Non-pigmented ciliary epithelial cell (primary cell): ENCODE data around the gene CCDC92B.
"Not testable (repeated sequence)": the region's sequence is repeated elsewhere in the genome, so short reads cannot be mapped to it uniquely, and the experiment has no call there.

Experiments used
- DNase-seq: peaks from one replicate; pipeline ENCODE4 v3.0.0-alpha.2; 2010; ENCODE audit warnings: low read depth

Gene CCDC92B

DNA sequence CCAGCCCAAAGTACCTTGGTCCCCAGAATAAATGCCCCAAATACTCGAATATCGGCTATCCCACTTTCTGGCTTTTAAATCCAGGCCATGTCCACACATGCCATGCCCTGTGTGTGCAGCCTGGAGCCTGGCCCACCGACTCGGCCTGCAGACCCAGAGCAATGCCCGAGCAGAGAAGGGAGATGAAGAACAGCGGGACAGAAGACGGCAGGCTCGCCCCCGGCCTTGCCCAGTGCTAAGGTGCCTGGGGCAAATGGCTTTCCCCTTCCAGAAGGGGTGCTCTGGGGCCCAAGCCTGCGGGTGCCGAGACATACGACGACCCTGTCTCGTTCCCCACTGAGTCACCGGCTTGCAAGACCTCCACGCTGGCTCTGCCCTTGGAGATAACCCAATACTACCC lies 45.8 kb downstream of the CCDC92B start:
- no peak for DNase-seq

DNA sequence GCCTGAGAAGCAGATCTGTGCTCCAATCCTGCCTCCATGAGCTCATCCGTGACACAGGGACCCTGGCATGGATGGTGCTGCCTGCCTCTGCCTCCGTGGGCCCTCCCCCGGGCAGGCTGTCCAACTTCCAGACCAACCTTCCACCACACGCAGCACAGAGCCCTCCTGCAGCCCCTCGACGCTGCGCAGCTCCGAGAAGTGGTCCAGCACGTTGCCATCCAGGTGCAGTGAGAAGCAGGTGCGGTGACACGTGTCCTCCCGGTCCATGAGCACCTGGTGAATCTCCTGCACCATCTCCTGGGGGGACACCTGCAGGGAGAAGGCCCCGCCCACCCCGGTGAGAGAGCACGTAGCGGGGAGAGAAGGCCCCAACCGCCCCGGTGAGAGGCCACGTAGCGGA lies 46.3 kb downstream of the CCDC92B start:
- DNase-seq = no peak

DNA sequence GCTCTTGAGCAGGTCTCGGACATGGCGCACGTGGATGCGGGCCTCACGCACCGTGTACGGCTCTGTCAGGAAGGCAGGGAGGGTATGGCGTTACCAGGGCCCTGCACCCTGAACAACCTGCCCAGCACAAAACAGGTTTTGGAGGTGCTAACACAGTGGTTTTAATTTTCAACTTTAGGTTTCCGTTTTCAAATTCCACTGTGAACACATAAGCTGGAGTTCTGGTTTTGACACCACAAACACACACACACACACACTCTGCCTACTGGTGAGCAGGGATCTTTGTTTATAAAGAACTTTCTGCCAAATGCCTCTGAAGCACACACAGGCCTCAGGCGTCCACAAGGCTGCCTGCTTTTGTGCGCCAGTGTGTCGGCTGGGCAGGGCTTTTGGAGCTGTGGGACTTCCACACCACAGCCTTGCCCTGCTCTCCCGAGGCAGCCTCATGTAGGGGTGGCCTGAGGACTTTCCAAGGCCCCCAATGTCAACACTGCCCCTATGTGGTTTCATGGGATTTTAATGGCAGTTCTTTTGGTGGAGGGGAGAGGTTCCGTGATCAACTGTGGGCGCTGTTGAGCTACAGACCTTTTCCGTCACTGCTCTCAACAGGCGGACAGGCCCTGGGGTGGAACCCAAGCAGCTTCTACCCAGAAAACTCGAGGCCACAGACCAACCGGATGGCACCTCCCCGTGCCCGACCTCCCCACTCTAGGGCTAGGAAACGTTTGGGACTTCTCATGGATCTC lies 47.3 kb downstream of the CCDC92B start:
- DNase-seq = no peak

DNA sequence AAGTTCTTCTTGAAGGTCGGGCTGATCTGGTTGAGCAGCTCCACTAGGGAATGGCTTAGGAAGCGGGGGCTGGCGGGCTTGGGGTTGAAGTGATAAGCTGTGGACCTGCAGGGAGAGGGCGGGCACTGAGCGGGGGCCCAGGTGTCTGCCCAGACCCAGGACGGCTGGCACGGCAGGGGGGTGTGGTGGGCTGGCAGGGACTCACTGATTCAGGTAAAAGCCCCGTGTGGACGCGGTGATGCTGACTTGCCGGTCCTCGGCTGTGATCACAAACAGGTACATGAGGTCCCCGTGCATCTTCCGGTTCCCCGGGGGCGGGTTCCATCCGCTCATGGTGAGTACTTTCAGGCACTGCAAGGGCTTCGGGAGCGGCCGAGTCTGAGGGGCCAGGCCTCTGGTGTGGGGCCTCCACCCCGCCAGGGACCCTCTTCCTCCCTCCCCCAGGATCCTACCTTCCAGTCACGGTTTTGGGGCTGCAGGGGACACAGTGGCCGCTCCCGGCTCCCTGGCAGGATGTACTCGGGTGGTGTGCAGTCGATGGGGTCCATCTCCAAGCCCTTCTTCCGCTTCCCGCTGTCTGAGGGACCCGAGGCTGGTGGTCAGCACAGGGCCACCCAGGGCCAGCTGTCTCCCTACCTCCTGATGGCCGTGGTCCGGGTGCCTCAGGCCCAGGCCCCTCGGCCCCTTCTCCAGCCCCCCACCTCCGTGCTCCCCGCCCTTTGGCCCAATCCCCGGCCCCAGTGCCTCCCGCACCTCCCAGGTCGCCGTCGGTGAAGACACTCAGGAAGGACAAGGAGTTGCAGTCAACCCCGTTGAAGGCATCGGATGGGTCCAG lies 48.1 kb downstream of the CCDC92B start:
- no peak for DNase-seq

DNA sequence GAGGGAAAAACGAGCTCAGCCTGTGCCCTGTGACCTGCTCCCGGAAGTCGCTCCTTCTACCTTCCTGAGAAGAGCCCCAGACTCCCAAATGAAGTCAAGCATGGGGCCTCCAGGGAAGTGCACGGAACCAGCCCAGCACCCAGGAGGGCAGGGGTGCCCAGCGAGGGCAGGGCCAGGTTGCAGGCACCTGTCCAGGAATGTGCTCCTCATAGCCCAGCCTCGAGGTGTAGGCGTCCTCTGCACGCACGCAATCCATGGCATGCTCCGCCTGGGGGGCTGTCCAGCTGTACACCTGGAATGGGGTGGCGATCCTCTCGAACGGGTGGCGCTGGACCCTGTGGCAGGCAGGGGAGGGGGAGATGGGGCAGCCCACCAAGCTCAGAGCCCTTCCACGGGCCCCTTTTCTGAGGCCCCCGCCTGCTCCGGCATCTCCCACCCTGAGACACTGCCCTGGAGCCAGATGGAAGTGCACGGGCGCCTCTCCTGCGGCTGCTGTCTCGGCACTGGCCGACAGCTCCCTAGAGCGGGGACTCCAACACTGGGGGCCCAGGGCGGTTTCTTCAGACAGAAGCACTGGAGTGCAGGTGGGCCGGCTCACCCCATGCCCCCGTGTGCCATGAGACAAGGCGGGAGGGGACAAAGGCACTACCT lies 48.8 kb downstream of the CCDC92B start:
- no peak for DNase-seq

DNA sequence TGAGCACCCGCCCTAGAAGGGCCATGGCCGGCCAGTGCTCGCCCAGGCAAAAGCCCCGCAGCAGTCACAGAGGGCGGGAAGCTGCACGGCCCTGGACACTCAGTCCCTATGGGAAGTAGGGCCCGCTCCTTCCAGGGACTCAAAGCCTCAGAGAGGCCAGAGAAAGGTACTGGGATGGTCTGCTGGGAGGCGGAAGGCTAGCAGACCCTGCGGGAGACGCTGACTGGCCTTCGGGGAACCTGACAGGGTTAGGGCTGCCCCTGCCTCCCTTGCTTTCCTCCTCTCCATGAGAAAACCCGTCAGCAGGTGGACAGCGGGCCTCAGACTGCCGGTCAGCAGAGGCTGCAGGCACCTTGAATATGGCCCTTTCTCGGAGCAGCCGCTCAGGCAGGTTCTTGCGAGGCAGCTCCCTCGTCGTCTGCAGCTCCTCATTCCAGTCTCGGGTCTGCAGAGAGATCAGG lies 49.4 kb downstream of the CCDC92B start:
- no peak for DNase-seq

DNA sequence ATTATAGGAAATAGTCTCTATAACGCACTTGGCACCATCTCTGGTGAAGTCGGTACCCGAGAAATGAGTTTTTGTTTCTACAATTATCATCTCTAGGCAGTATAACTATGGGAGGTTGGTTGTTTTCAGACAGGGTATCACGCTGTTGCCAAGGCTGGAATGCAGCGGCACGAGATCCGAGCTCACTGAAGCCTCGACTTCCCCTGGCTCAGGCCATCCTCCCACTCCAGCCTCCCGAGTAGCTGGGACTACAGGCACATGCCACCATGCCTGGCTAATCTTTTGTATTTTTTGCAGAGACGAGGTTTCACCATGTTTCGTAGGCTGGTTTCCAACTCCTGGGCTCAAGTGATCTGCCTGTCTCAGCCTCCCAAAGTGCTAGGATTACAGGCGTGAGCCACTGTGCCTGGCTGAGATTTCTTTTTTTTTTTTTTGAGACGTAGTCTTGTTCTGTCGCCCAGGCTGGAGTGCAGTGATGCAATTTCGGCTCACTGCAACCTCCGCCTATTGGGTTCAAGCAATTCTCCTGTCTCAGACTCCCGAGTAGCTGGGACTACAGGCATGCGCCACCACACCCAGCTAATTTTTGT lies 50.1 kb downstream of the CCDC92B start:
- DNase-seq = not testable (repeated sequence)

DNA sequence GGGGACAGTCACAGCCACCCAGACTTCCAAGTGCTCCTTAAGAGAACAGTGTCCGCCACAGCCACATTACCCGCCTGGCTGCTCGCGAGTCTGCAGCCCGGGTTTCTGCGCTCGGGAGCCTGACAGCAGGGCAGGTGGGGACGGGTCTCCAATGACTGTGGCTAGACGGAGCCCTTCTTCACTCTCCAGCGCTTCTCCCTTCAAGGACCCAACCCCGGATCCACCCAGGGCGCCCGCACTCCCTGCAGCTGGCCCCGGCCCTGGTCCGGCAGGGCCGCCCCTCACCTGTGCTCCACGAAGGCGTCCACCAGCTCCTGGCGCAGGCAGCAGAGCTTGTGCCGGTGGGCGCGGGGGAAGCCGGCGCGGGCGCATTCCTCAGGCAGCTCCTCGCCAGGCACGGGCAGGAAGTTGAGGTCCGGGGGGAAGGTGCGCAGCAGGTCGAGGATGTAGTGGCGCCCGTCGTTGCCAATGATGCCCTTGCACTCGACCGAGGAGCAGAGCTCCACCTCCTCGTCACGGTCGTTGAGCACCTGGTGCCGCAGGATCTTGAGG lies 51.8 kb downstream of the CCDC92B start:
- no peak for DNase-seq

DNA sequence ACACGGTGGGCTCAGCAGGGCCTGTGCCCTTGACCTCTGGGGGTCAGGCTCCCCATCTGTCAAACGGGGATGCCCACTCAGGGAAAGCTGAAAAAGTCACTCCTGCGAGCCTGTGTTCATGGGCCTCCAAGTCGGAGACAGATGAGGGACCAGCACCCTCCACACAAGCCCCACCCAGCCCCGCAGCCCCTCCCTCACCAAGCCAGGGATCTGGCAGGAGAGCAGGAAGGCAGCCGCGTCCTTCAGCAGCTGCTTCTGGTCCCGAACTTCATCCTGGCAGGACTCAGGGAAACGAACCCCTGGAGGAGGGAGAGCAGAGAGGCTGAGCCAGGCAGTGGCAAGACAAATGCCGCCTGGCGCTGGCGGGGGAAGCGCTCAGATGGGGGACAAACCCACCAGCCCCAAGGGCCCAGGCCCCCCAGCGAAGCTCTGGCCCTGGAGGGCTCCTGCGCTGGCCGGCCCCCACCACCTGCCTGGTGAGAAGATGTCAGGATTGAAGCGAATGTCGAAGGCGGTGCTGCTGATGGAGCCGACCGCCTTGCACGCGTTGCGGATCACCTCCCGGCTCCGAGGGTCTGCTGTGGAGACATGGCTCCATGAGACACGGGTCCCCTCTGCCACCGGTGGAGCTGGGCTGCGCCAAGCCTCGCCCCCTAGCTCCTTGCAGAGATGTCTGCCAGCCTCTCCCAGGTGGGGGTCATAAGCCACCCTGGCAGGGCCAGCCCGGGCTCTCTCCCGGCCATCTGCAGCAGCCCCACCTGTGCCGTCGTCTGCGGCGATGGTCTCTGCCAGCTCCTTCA lies 53.3 kb downstream of the CCDC92B start:
- DNase-seq = no peak

DNA sequence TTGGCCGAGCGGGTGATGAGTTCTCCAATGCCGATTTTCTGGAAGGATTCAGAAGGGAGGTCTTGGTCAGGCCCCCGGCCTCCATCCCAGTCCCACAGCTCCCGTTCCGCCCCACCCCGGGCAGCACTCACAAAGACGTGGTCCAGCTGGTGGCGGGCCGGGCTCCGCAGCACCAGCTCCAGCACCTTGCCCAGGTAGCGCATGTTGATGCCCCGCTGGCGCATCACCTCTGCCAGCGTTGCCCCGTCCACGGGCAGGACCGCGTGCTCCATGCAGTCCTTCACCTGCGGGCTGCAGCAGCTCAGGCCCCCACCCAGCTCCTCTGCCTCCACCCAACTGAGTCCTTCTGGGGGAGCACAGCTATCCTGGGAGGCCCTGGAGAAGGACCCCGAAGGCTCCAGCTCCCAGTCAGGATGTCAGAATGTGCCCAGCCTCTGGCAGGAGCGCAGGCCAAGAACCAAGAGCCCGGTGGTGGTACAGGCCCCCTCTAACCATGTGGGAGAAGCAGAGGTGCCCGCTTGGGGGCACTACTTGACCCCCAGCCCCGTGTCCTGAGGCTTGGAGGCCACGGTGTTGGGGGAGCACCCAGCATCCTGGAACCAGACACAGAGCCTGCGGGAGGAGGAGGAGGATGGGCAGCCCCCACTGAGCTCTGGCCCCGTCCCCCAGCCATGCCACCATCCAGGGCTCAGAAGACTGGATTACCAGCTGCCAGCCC lies 54.0 kb downstream of the CCDC92B start:
- no peak for DNase-seq

DNA sequence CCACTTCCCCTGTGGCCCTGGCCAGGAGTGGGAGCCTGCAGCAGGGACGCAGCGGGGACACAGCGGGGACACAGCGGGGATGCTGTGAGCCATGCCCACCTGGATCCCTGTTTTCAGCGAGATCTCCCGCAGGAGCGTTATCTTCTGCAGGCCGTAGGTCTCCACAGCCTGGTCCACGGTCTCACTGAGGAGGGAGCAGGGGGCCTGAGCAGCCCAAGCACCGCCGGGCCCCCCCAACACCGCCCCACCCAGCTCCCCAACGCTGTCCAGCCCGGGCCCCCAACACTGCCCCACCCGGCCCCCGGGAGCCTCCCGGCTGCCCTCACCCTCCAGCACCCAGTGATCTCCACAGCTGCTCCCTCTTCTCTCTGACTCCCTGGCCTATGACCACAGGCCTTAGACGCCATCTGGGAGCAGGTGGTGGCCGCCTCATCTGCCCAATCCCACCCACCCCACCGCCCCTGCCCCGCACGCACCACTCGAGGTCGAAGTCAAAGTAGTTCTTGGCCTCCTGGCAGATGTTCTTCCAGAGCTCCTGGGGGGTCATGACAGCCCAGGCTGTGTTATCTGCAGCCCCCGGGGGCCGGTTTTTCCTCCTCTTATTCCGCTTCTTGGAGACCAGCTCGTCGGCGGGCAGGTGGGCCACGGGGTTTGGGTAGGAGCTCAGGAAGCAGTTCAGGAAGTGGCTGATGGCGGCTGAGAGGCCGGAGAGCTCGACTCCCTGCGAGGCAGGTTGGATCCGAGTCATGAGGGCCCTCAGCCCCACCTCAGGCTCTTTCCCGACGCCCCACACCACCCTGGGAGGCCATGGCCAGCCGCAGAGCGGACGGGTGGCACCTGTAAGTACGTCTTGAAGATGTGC lies 54.8 kb downstream of the CCDC92B start:
- no peak for DNase-seq

DNA sequence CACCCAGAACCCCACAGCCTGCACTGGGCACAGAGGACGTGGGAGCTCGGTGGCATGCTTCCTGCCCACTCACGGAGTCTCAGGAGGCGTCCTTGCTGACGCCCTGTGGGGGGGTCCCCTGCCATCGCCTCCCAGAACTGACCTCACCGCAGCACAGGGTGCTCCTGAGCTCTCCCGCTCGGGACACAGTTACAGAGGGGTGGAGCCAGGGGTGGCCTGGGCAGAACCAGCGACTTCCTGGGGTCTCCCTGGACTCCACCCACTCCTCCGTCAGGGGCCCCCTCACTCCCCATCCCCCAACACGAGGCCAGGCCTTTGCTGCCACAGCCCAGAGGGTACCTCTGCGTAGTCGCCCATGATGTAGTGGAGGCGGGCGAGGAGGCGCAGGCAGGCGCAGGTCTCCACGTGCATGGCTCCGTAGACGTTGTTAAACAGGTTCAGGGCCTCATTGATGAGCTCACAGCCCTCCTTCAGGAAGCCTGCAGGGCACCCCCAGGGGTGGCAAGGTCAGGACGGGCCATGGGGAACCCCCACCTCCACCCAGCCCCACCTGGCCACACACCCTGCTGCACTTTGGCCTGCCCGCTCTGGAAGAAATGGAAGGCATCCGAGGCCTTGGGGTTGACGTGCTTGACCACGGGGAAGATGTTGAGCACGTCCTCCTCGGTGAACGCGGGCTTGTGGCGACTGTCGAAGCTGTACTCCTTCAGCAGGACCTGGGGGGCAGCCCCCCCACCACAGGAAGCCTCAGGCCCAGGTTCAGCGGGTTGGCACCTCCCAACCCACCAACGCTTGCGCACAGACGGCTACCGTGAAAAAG lies 55.7 kb downstream of the CCDC92B start:
- no peak for DNase-seq

DNA sequence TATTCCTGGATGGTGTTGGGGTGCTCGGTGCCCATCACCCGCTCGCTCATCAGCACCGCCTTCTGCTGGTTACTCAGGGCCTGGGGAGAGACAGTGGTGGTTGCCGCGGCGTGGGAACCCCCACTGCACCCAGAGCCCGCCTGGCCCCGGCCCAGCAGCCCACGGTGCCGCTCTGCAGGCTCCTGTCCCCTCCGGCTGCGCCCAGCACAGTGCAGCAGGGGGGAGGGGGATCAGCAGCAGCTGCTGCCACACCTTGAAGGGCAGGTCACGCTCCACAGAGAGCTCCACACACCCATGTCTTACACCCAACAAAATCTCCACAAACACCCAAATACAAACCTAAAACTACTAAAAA lies 56.7 kb downstream of the CCDC92B start:
- no peak for DNase-seq

DNA sequence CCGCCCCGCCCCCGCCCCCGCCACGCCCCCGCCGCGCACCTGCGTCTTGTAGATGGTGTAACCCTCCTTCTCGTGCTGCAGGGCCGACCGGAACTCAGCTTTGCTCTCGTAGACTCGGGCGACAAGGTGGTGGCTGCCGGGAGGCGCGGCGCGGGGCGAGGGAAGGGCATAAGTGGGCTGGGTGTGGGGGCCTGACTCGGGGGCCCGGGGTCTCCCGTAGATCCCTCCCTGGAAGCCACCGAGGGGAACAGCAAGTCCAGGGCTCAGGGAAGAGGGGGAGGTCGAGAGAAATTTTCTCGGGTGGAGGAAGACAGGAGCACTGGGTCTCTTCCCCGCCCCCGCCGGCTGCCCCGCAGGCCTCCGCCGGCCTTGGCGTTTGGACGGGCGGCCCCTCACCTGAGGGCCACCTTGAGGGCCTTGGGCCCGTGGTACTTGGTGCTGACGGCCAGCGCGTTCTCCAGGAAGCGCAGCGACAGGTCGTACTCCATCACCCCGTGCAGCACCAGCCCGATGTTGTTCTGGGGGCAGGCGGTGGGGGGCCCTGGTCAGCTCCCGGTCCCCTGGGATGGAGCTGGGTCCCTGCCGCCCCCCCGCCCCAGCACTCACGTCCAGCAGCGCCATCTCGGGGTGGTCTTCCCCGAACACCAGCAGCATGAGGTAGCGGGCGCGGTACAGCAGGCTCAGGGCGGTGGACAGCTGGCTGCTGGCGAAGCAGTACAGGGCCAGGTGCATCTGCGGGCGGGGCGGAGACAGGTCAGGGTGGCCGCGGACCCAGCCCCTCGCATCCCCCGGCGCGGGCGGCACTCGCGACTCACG lies 57.3 kb downstream of the CCDC92B start:
- DNase-seq = no peak

DNA sequence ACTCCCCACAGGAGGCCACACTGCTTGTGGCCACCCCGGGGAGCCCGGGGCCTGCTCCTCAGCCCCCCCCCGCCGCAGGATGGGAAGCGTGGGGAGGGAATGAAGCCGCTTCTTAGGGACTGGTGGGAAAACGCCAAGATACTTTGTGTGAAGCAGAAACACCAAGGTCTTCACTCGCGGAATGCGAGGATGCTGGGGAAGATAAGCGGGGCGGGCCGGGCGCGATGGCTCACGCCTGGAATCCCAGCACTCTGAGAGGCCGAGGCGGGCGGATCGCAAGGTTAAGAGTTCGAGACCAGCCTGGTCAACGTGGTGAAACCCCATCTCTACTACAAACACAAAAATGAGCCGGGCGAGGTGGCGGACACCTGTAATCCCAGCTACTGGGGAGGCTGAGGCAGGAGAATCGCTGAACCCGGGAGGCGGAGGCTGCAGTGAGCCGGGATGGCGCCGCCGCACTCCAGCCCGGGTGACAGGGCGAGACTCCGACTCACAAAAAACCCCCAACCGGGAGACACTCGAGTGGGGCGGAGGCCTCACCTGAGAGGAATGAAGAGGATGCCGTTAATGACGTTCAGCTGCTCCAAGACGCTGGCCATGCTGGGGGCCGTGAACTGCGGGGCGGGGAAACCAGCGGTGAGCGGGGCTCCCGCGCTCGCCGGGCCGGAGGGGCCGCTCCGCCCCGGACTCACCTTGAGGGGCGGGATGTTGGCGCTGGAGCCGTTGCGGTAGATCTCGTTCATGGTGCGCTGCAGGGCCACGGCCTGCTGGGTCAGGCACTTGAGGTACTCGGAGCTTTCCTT lies 58.2 kb downstream of the CCDC92B start:
- DNase-seq = no peak

DNA sequence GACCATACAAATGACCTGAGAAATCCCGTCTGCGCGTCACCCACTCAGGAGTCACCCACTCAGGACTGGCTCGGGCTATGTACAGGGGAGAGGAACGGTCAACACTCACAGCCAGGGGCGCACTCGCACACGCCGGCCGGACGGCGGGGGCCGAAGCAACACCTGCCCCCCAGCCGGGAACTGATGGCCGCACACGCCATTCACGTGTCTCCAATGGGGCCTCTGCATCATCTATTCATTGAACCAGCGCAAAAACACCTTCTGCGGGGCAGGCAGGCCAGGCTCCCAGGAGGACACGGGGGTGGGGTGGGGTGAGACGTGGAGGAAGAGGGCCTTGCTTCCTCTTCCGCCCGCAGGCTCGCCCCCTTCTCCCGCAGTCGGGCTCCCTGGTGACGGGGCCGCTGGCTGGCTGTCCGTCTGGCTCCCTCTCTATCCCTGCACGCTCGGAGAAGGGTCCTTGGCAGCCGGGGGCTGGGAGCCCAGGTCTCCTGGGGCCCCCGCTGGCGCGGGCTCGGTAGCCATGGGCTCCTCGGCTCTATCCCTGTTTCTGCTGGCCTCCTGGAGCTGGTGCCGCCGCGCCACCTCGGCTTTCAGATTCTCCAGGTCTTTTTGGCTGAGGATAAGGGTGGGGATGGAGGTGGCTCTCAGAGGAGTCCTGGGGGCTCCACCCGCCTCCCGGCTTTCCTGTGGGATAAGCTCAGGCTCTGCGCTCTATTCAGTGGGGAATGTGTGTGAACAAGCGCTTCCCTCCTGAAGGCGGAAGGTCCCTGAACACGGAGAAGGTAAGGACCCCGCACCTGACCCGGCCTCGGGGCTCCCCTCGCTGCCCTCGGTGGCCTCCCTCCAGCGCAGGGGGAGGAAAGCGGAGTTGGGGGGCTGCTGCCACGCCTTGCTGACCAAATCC lies 59.0 kb downstream of the CCDC92B start:
- DNase-seq = no peak
